Measurements from ENCODE around the gene PRKCA. TPM values are rescaled to one million over a fixed set of nuclear protein-coding genes. Genes with fewer than 3 reads are reported as not detected.

PRKCA gene
- total RNA-seq, 2 donors from 2014 or later = 10.9 to 12.4 TPM

GRCh38 chr17:66690166-66690565, 387.8 kb downstream of the PRKCA start:
- intact Hi-C loops (cut with DNase I) = no loop called here
- no peak for DNase-seq (ENCODE audit: low spot score)

DNA sequence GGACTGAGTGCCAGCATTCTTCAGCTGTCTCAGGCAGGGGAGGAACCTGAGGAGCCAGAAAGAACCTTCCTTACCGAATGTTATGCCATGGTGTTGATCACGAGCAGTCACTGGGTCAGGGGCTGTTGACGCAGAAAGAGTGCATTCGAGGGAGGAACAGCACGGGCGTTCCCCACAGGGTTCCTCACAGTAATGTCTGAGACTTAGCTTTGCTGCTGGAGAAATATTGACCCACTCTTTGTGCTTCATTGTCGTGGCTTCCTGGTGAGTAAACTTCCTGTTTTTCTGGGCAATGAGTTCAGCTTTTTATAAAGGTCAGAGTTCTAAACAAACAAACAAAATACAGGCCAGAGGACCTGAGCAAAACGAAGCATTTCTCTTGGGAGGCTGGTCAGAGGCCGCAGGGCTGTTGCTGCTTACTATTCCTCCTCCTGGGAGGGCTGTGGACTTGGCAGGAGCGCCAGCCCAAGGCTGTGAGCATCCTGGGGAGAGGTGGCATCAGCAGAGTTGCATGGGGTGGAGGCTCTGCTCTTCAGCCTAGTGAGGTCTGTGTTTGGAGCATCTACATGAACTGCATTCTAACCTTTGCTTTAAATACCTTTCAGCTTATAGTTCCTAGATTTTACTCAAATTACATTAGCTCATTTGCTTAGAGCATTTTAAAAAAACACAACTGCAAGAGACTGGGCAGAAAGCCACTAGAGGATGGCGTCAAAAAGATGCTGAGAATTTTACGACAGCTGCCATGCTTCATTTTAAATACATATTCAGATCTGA, 389.4 kb downstream of the PRKCA start:
- intact Hi-C loops (cut with DNase I) = no loop called here
- no peak for DNase-seq (ENCODE audit: low spot score)

- no peak for DNase-seq (ENCODE audit: low spot score)
- intact Hi-C loops (cut with DNase I) = no loop called here
Observed at GRCh38 chr17:66692421-66692690, 389.9 kb downstream of the PRKCA start.

DNA sequence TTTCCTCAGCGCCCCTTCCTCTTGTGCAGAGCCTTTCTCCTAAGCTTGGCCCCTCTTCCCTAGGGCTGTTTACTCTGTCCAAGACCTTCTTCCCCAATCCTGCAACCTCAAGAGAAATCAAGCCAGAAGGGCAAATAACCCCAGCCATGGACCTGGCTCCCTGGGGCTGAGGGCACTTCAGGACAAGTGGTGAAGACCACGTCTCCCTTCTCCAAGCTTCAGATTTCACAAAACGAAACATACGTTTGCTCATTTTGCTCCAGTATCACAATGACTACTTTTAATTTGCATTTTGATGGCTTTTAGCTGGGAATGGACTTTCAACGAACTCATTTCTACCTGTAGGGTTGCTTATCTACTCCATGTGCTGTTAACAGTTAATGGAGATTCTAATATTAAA, 392.7 kb downstream of the PRKCA start:
- intact Hi-C loops (cut with DNase I) = no loop called here
- DNase-seq (ENCODE audit: low spot score) = no peak

- intact Hi-C loops (cut with DNase I) = no loop called here
- DNase-seq (ENCODE audit: low spot score) = no peak
Observed at GRCh38 chr17:66698270-66698669, 395.9 kb downstream of the PRKCA start.

- no peak for DNase-seq (ENCODE audit: low spot score)
- intact Hi-C loops (cut with DNase I) = no loop called here
Observed at GRCh38 chr17:66701462-66701861, 399.0 kb downstream of the PRKCA start.

DNA sequence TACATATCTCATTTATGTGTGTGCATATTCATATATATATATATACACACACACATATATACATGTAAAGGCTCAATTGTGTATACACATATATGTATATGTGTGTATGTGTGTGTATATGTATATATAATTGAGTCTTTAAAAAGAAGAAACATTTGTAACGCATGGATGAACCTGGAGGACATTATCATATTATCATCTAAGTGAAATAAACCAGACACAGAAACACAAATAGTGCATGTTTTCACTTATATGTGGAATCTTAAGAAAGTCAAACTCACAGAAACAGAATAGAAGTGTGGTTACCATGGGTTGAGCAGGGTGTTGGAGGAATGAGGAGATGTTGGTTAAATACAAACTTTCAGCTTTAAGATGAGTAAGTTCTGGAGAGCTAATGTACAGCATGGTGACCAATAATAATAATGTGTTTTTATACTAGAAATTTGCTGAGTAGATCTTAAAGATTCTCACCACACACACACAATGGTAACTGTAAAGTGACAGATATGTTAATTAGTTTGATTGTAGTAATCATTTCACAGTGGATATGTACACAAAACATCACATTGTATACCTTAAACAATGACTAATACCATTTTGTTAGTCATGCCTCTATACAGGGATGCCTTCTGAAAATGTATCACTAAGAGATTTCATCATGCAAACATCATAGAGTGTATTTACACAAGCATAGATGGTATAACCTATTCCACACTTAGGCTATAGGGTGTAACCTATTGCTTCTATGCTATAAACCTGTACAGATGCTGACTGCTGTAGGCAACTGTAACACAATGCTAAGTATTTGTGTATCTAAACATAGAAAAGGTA, 399.9 kb downstream of the PRKCA start:
- no peak for DNase-seq (ENCODE audit: low spot score)
- intact Hi-C loops (cut with DNase I) = no loop called here

DNA sequence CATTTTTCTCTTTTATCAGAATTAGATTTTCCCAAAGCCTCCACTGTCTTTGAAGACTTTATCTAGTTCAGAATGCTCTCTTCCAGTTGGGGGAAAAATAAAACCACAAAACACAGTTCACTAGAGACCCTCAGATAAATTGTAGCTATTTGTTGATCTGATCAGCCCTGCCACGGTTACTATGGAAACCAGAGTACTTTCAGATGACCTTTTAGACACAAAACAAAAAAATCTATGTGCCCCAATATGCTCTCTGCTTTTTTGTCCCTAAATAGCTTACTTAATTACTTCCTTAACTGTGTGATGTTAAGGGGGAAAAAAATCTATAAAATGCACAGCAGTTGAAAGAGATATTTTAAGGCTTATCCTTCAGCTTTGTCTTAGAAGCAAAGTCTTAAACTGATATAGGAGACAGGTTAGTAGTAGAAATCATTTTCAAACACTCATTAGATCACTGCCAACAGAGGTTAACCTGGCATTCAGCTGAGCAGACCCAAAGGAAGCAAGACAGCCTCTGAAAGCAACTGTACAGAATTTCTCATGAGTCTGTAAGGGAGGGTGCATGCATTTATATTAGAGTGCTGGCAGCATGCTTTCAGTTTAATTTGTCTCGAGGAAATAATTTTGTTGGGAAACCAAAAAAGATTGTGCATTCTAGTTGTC, 402.6 kb downstream of the PRKCA start:
- no peak for DNase-seq (ENCODE audit: low spot score)
- intact Hi-C loops (cut with DNase I) = no loop called here

GRCh38 chr17:66706851-66707450, 404.5 kb downstream of the PRKCA start:
- intact Hi-C loops (cut with DNase I) = no loop called here
- DNase-seq (ENCODE audit: low spot score) = no peak

DNA sequence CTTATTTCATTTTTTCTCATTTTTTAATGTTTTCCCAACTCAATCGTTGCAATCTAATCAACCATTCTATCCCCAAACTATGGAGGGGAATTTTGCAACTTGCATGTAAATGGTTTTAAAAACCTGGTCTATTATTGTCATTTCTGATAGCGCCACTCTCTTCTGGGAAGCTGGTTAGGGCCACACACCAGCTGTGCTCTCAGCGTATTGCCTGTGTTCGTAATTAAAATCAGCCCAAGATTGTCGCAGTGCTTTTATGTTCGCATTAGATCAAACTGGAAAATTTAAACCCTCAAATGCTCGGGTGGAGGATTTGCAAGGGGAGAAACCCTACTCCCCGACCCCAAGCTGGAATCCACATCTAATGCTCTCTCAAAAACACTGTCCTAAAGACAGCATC, 409.0 kb downstream of the PRKCA start:
- DNase-seq (ENCODE audit: low spot score) = peak; percentile 5
- intact Hi-C loops (cut with DNase I) = loop anchor here (5.0 to 10.0 kb wide), 2 partner anchors 196 to 583 kb away; no protein-coding TSS in a partner anchor

GRCh38 chr17:66711881-66712321, 409.5 kb downstream of the PRKCA start:
- intact Hi-C loops (cut with DNase I) = loop anchor here (5.0 to 10.0 kb wide), 2 partner anchors 195 to 583 kb away; no protein-coding TSS in a partner anchor
- DNase-seq (ENCODE audit: low spot score) = no peak

DNA sequence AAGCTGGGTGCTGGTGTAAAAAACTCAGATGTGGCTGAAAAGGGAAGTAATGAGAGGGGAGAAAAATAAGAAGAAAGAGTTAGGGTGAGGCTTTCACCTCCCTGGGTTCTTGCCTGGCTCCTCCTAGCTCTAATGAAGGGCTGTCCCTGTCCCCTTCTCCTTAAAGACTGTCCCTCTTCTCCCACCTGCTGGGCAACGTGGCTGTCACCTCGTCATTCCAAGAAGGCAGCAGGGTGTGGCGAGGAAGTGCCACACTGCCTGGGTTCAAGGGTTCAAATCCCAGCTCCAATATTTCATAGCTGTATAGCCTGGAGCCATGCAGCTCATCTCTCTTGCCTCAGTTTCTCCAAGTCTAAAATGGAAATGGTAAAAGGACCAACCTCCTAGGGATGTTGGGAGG, 410.0 kb downstream of the PRKCA start:
- intact Hi-C loops (cut with DNase I) = loop anchor here (5.0 to 10.0 kb wide), 2 partner anchors 195 to 582 kb away; no protein-coding TSS in a partner anchor
- DNase-seq (ENCODE audit: low spot score) = peak; percentile 5

- peak; percentile 53 for DNase-seq (ENCODE audit: low spot score)
- intact Hi-C loops (cut with DNase I) = loop anchor here (5.0 to 10.0 kb wide), 2 partner anchors 194 to 582 kb away; no protein-coding TSS in a partner anchor
Observed at GRCh38 chr17:66713021-66713532, 410.7 kb downstream of the PRKCA start.

DNA sequence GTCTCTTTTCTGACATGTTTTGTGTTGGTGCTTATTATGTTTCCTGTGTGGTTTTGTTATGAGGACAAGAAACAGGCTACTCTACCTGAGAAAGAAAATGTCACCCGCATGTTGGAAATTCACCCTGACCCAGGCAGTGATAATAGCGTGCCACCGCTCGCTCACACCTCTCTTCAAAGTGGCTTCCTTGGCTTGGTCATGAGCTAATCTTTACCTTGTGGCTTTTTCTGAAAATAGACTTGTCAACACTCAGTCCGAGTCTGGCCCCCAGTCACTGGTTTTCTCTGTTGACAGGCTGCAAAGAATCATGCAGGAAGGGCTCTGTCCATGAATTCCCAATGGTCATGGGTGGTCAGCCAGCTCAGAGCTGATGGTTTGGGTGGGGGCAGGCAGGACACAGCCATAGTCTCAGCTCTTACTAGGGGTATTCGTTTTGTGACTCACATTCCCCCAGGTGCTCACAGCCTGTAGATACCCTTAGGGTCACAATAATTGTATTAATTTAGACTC, 411.2 kb downstream of the PRKCA start:
- intact Hi-C loops (cut with DNase I) = loop anchor here (5.0 to 10.0 kb wide), 2 partner anchors 194 to 581 kb away; no protein-coding TSS in a partner anchor
- DNase-seq (ENCODE audit: low spot score) = peak; percentile 37

- DNase-seq (ENCODE audit: low spot score) = peak; percentile 69
- intact Hi-C loops (cut with DNase I) = loop anchor here (5.0 to 10.0 kb wide), 2 partner anchors 193 to 580 kb away; no protein-coding TSS in a partner anchor
Observed at GRCh38 chr17:66714046-66715023, 411.9 kb downstream of the PRKCA start.

GRCh38 chr17:66715076-66715675, 412.8 kb downstream of the PRKCA start:
- DNase-seq (ENCODE audit: low spot score) = peak; percentile 12
- intact Hi-C loops (cut with DNase I) = loop anchor here in 1 of 2 donors (5.0 to 10.0 kb wide), 2 partner anchors 192 to 580 kb away; no protein-coding TSS in a partner anchor

GRCh38 chr17:66715745-66716156, 413.3 kb downstream of the PRKCA start:
- no peak for DNase-seq (ENCODE audit: low spot score)
- intact Hi-C loops (cut with DNase I) = loop anchor here in 1 of 2 donors (5.0 to 10.0 kb wide), 2 partner anchors 192 to 579 kb away; no protein-coding TSS in a partner anchor
